ENCODE measurements around the gene DAZAP1. TPM values are rescaled to one million over a fixed set of nuclear protein-coding genes. Genes with fewer than 3 reads are reported as not detected.
"Not testable (repeated sequence)": the region's sequence is repeated elsewhere in the genome, so short reads cannot be mapped to it uniquely, and the experiment has no call there.

DAZAP1 gene
- total and polyA plus RNA-seq, 9 donors = 29.6 to 113 (median 77.4) TPM

- TF ChIP-seq CTCF (IDR thresholded peaks at IDR 0.05) (no peak), EP300 (IDR thresholded peaks at IDR 0.05) (no peak), POLR2A (IDR thresholded peaks at IDR 0.05) (no peak)
- Histone ChIP-seq H3K4me3 (no peak overlapping the region), H3K9me3 (no peaks in the 10 kb centered on the region), H3K27ac (no peak overlapping the region), H3K36me3 (no peaks in the 10 kb centered on the region), H3K4me1 (ENCODE audit: insufficient read depth) (peaks cover 26% of the 10 kb centered on the region), H3K27me3 (peaks cover 6% of the 10 kb centered on the region)
- intact Hi-C loops (cut with DNase I) = no loop called here
- 54 to 68% (median 62%) methylated on average over 20 of the region's 20 CpGs for WGBS, 3 donors
- DNase-seq = no peak
Observed at GRCh38 chr19:1473085-1473851, 65.9 kb downstream of the DAZAP1 start.

GRCh38 chr19:1474011-1474764, 66.8 kb downstream of the DAZAP1 start:
- Histone ChIP-seq H3K4me1 (ENCODE audit: insufficient read depth) (peaks cover 22% of the 10 kb centered on the region), H3K27me3 (no peaks in the 10 kb centered on the region), H3K36me3 (no peaks in the 10 kb centered on the region), H3K27ac (no peak overlapping the region), H3K4me3 (no peak overlapping the region), H3K9me3 (no peaks in the 10 kb centered on the region)
- TF ChIP-seq POLR2A (IDR thresholded peaks at IDR 0.05) (no peak), EP300 (IDR thresholded peaks at IDR 0.05) (no peak), CTCF (IDR thresholded peaks at IDR 0.05) (no peak)
- peak in 2 of 5 donors; percentile 14 to 38 for DNase-seq
- 71 to 79% (median 74%) methylated on average over 19 to 31 of the region's 31 CpGs for WGBS, 3 donors
- intact Hi-C loops (cut with DNase I) = no loop called here

GRCh38 chr19:1474765-1475351, 67.5 kb downstream of the DAZAP1 start:
- no peaks in the 10 kb centered on the region for H3K36me3 ChIP-seq
- H3K9me3 ChIP-seq = no peaks in the 10 kb centered on the region
- intact Hi-C loops (cut with DNase I) = no loop called here
- DNase-seq = peak in 1 of 5 donors; percentile 25
- TF ChIP-seq CTCF (IDR thresholded peaks at IDR 0.05) (no peak), EP300 (IDR thresholded peaks at IDR 0.05) (no peak), POLR2A (IDR thresholded peaks at IDR 0.05) (no peak)
- 86 to 90% (median 89%) methylated on average over 21 to 26 of the region's 26 CpGs for WGBS, 3 donors
- H3K27ac ChIP-seq = no peak overlapping the region
- H3K27me3 ChIP-seq = no peaks in the 10 kb centered on the region
- H3K4me1 ChIP-seq (ENCODE audit: insufficient read depth) = peaks cover 19% of the 10 kb centered on the region
- H3K4me3 ChIP-seq = no peak overlapping the region

- peaks cover 9% of the 10 kb centered on the region for H3K4me1 ChIP-seq (ENCODE audit: insufficient read depth)
- peak in 1 of 5 donors; percentile 27 for DNase-seq
- TF ChIP-seq CTCF (IDR thresholded peaks at IDR 0.05) = no peak
- TF ChIP-seq POLR2A (IDR thresholded peaks at IDR 0.05) = no peak
- TF ChIP-seq EP300 (IDR thresholded peaks at IDR 0.05) = no peak
- H3K9me3 ChIP-seq = no peaks in the 10 kb centered on the region
- H3K4me3 ChIP-seq = no peak overlapping the region
- H3K27me3 ChIP-seq = no peaks in the 10 kb centered on the region
- WGBS, 3 donors = 84 to 90% (median 89%) methylated on average over 29 to 31 of the region's 31 CpGs
- intact Hi-C loops (cut with DNase I) = no loop called here
- H3K27ac ChIP-seq = no peak overlapping the region
- no peaks in the 10 kb centered on the region for H3K36me3 ChIP-seq
Observed at GRCh38 chr19:1475751-1476437, 68.5 kb downstream of the DAZAP1 start.

- H3K36me3 ChIP-seq; H3K9me3 ChIP-seq; H3K4me3 ChIP-seq; H3K4me1 ChIP-seq (ENCODE audit: insufficient read depth); H3K27ac ChIP-seq; intact Hi-C loops (cut with DNase I); H3K27me3 ChIP-seq: not testable (repeated sequence)
- peak in 1 of 5 donors; percentile 23 for DNase-seq
- 85 to 92% (median 86%) methylated on average over 9 of the region's 9 CpGs for WGBS, 3 donors
Observed at GRCh38 chr19:1477056-1477455, 69.7 kb downstream of the DAZAP1 start.

All from ovary (tissue), 9 donors.